ENCODE data around the gene IFIT2. TPM values are rescaled to one million over a fixed set of nuclear protein-coding genes. Genes with fewer than 3 reads are reported as not detected.

Gene IFIT2
- total RNA-seq, 4 donors from 2014 or later: 3.2 to 5.3 (median 3.8) TPM

- TF ChIP-seq POLR2AphosphoS5 (IDR thresholded peaks at IDR 0.05) (no peak), POLR2A (IDR thresholded peaks at IDR 0.05) (no peak), EP300 (IDR thresholded peaks at IDR 0.05) (no peak), CTCF (IDR thresholded peaks at IDR 0.05) (no peak)
- Histone ChIP-seq H3K4me3 (no peak overlapping the region), H3K4me1 (peaks cover 13 to 36% (median 13%) of the 10 kb centered on the region in 3 donors), H3K9me3 (no peaks in the 10 kb centered on the region), H3K27me3 (no peaks in the 10 kb centered on the region), H3K36me3 (no peaks in the 10 kb centered on the region), H3K27ac (peak overlapping the region in 3 of 4 donors; percentile 21 to 44 (median 38))
- 4 to 24% methylated on average over 2 of the region's 2 CpGs for WGBS, 2 donors (ENCODE audit: low coverage in 1 of 2)
- no peak for ATAC-seq
Observed at GRCh38 chr10:89257581-89257980, 44.3 kb upstream of the IFIT2 start.

- H3K4me3 ChIP-seq: no peak overlapping the region
- WGBS, 2 donors (ENCODE audit: low coverage in 1 of 2): 11 to 40% methylated on average over 1 of the region's 1 CpG
- TF ChIP-seq POLR2AphosphoS5 (IDR thresholded peaks at IDR 0.05): no peak
- no peak for TF ChIP-seq CTCF (IDR thresholded peaks at IDR 0.05)
- TF ChIP-seq EP300 (IDR thresholded peaks at IDR 0.05): no peak
- no peak for TF ChIP-seq POLR2A (IDR thresholded peaks at IDR 0.05)
- H3K4me1 ChIP-seq: peaks cover 13 to 33% (median 13%) of the 10 kb centered on the region in 3 donors
- H3K27me3 ChIP-seq: no peaks in the 10 kb centered on the region
- no peak for ATAC-seq
- H3K27ac ChIP-seq: no peak overlapping the region
- H3K9me3 ChIP-seq: no peaks in the 10 kb centered on the region
- no peaks in the 10 kb centered on the region for H3K36me3 ChIP-seq
Observed at GRCh38 chr10:89258881-89259280, 43.0 kb upstream of the IFIT2 start.

GRCh38 chr10:89262086-89263051 is 39.5 kb upstream of the IFIT2 start:
- Histone ChIP-seq H3K36me3 (no peaks in the 10 kb centered on the region), H3K4me3 (no peak overlapping the region), H3K9me3 (no peaks in the 10 kb centered on the region), H3K27ac (no peak overlapping the region), H3K27me3 (no peaks in the 10 kb centered on the region), H3K4me1 (peaks cover 6 to 34% (median 6%) of the 10 kb centered on the region in 3 donors)
- ATAC-seq: no peak
- no peak for TF ChIP-seq POLR2A (IDR thresholded peaks at IDR 0.05)
- no peak for TF ChIP-seq EP300 (IDR thresholded peaks at IDR 0.05)
- no peak for TF ChIP-seq POLR2AphosphoS5 (IDR thresholded peaks at IDR 0.05)
- TF ChIP-seq CTCF (IDR thresholded peaks at IDR 0.05): no peak
- 64 to 69% methylated on average over 4 to 5 of the region's 5 CpGs for WGBS, 2 donors (ENCODE audit: low coverage in 1 of 2)

- H3K27ac ChIP-seq: no peak overlapping the region
Observed at GRCh38 chr10:89263091-89263490, 38.8 kb upstream of the IFIT2 start.

More at GRCh38 chr10:89263091-89263490, 38.8 kb upstream of the IFIT2 start:
- H3K27me3 ChIP-seq: no peaks in the 10 kb centered on the region
- ATAC-seq: no peak
- H3K9me3 ChIP-seq: no peaks in the 10 kb centered on the region
- H3K4me3 ChIP-seq: no peak overlapping the region
- TF ChIP-seq EP300 (IDR thresholded peaks at IDR 0.05) (no peak), POLR2AphosphoS5 (IDR thresholded peaks at IDR 0.05) (no peak), POLR2A (IDR thresholded peaks at IDR 0.05) (no peak), CTCF (IDR thresholded peaks at IDR 0.05) (no peak)
- H3K36me3 ChIP-seq: no peaks in the 10 kb centered on the region
- 100% methylated on average over 1 of the region's 1 CpG for WGBS, 2 donors (ENCODE audit: low coverage in 1 of 2)
- peaks cover 2 to 28% (median 6%) of the 10 kb centered on the region in 3 donors for H3K4me1 ChIP-seq
